Measurements from ENCODE around the gene YOD1.

Gene YOD1

DNA sequence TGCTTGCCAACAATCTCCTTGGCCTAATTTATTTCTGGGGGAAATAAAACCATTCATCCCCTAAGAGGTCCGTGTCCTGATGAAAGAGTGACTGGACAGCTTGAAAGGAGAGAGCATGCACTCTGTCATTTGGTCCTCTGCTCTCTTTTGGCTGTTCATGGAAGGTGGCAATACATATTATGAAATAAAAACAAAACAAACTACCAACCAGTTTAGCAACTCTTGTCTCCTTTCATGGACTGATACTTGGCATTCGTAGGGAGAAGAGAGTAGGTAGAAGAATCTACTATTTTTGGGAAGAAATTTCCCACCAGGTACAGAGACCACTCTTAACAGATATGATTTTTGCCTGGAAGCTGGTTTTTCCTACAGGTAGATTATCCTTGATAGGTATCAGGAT is 17.7 kb downstream of the YOD1 start:
- no peak overlapping the region for H3K27ac ChIP-seq (replicated peaks)
- DNase-seq (ENCODE audit: low read depth in 1 of 2, low spot score in 1 of 2), result no peak
- TF ChIP-seq REST (IDR thresholded peaks at IDR 0.05; ENCODE audit: insufficient replicate concordance, low read depth) (no peak), SPI1 (IDR thresholded peaks at IDR 0.05; ENCODE audit: borderline replicate concordance, low read depth) (no peak), POLR2AphosphoS5 (IDR thresholded peaks at IDR 0.05; ENCODE audit: low read depth) (no peak), CTCF (IDR thresholded peaks at IDR 0.05; ENCODE audit: insufficient read depth, low read length) (no peak), GABPA (IDR thresholded peaks at IDR 0.05; ENCODE audit: low read depth) (no peak)
- no peaks in the 10 kb centered on the region for H3K27me3 ChIP-seq (ENCODE audit: insufficient read depth, poor library complexity, severe bottlenecking)
- H3K4me3 ChIP-seq (replicated peaks; ENCODE audit: insufficient read depth, low read length), result no peak overlapping the region

DNA sequence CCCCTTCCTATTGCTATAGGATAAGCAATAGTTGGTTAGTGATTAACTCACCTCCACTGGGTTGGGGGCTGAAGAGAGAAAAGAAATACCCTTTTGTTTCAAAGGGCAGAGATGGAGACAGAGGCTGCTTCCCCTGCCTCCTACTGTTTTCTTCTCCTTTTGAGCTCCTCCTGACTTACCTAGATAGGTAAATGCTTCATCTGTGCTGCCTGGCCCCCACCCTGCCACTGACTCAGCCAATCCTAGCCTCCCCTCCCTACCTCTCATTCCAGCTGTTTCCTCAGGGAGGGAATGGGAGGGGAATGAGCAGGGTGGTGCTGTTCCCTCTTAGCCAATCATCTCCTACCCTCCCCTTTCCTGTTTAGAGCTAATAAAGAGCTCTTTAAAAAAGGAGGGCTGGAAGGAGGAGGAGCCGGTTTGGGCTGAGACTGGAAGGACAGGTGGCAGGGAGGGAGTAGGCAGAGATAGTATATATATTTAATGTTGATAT is 18.4 kb downstream of the YOD1 start, which contains the start of gene C1orf116:
Gene C1orf116 (minus strand): TSS at position 229 of the 490 bp plus-strand sequence. CDS start 5,158 bp downstream, outside the sequence.
- Histone ChIP-seq H3K27ac (replicated peaks) (no peak within 1 kb of the TSS), H3K27me3 (ENCODE audit: insufficient read depth, poor library complexity, severe bottlenecking) (no peaks in the 10 kb centered on the region), H3K4me3 (replicated peaks; ENCODE audit: insufficient read depth, low read length) (no peak within 1 kb of the TSS)
- TF ChIP-seq SPI1 (IDR thresholded peaks at IDR 0.05; ENCODE audit: borderline replicate concordance, low read depth) (no peak), POLR2AphosphoS5 (IDR thresholded peaks at IDR 0.05; ENCODE audit: low read depth) (no peak), REST (IDR thresholded peaks at IDR 0.05; ENCODE audit: insufficient replicate concordance, low read depth) (no peak), GABPA (IDR thresholded peaks at IDR 0.05; ENCODE audit: low read depth) (no peak), CTCF (IDR thresholded peaks at IDR 0.05; ENCODE audit: insufficient read depth, low read length) (no peak)
- DNase-seq (ENCODE audit: low read depth in 1 of 2, low spot score in 1 of 2), result no peak

- TF ChIP-seq CTCF (IDR thresholded peaks at IDR 0.05; ENCODE audit: insufficient read depth, low read length), result no peak
- no peak for TF ChIP-seq GABPA (IDR thresholded peaks at IDR 0.05; ENCODE audit: low read depth)
- TF ChIP-seq POLR2AphosphoS5 (IDR thresholded peaks at IDR 0.05; ENCODE audit: low read depth), result no peak
- TF ChIP-seq SPI1 (IDR thresholded peaks at IDR 0.05; ENCODE audit: borderline replicate concordance, low read depth), result no peak
- TF ChIP-seq REST (IDR thresholded peaks at IDR 0.05; ENCODE audit: insufficient replicate concordance, low read depth), result no peak
- DNase-seq (ENCODE audit: low read depth in 1 of 2, low spot score in 1 of 2), result no peak
- Histone ChIP-seq H3K27me3 (ENCODE audit: insufficient read depth, poor library complexity, severe bottlenecking) (no peaks in the 10 kb centered on the region), H3K27ac (replicated peaks) (no peak overlapping the region), H3K4me3 (replicated peaks; ENCODE audit: insufficient read depth, low read length) (no peak overlapping the region)
These were observed 19.3 kb downstream of the YOD1 start for GRCh38 chr1:207031632-207032264.
